ENCODE results near the gene SLC6A8. TPM values are rescaled to one million over a fixed set of nuclear protein-coding genes. Genes with fewer than 3 reads are reported as not detected.
A peak's percentile ranks its signal among the peaks of the same experiment; 100 is the strongest.

Gene SLC6A8
- total RNA-seq, 1 donor, result 19.5 TPM

- Histone ChIP-seq H4K20me1 (ENCODE audit: insufficient read depth, low read length) (peaks cover 14% of the 10 kb centered on the region), H3K36me3 (ENCODE audit: insufficient read depth, low read length) (peaks cover 4% of the 10 kb centered on the region), H3K27me3 (ENCODE audit: insufficient read depth, low read length) (no peaks in the 10 kb centered on the region), H3K27ac (ENCODE audit: low read depth, low read length) (no peak overlapping the region), H3K79me2 (ENCODE audit: insufficient read depth, low read length) (no peaks in the 10 kb centered on the region), H3K4me3 (ENCODE audit: insufficient read depth, low read length) (no peak overlapping the region), H3K4me1 (ENCODE audit: insufficient read depth, low read length) (no peaks in the 10 kb centered on the region), H3K9me3 (ENCODE audit: low read depth, low read length) (no peaks in the 10 kb centered on the region), H2AFZ (ENCODE audit: low read length) (no peak overlapping the region), H3K4me2 (ENCODE audit: insufficient read depth, low read length) (no peak overlapping the region)
- peak; percentile 95 for DNase-seq (ENCODE audit: insufficient read length, low spot score, missing footprints)
- peak; percentile 57 for TF ChIP-seq CTCF (IDR thresholded peaks at IDR 0.05; ENCODE audit: extremely low read depth, low read depth, low read length)
Observed at GRCh38 chrX:153708415-153708814, 20.7 kb downstream of the SLC6A8 start.

- Histone ChIP-seq H4K20me1 (ENCODE audit: insufficient read depth, low read length) (peaks cover 17% of the 10 kb centered on the region), H3K36me3 (ENCODE audit: insufficient read depth, low read length) (peaks cover 17% of the 10 kb centered on the region)
Observed at GRCh38 chrX:153709726-153710674, 22.3 kb downstream of the SLC6A8 start.

DNA sequence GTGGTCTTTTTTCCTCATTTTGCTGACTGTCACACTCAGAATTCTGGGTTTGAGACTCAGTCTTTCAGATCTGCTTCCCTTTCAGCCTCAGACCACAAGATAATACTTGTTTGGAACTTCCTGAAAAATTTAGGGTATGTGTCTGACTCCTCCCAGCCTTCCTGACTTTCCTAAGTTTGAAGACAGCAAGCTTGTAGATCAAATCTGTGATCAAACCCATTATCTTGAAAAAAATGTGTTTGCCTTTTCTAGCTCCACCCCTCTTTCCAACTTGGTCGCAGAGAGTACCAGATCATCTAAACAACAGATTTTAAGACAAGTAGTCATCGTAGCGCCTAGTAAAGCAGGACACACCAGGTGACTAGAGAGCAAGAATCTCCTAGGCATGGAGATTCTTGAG is 26.5 kb downstream of the SLC6A8 start:
- Histone ChIP-seq H2AFZ (ENCODE audit: low read length) (no peak overlapping the region), H3K9me3 (ENCODE audit: low read depth, low read length) (no peaks in the 10 kb centered on the region), H3K79me2 (ENCODE audit: insufficient read depth, low read length) (peaks cover 11% of the 10 kb centered on the region), H3K27me3 (ENCODE audit: insufficient read depth, low read length) (no peaks in the 10 kb centered on the region), H3K27ac (ENCODE audit: low read depth, low read length) (no peak overlapping the region), H3K4me2 (ENCODE audit: insufficient read depth, low read length) (no peak overlapping the region), H3K4me3 (ENCODE audit: insufficient read depth, low read length) (no peak overlapping the region), H3K4me1 (ENCODE audit: insufficient read depth, low read length) (no peaks in the 10 kb centered on the region), H4K20me1 (ENCODE audit: insufficient read depth, low read length) (peaks cover 7% of the 10 kb centered on the region), H3K36me3 (ENCODE audit: insufficient read depth, low read length) (peaks cover 29% of the 10 kb centered on the region)
- no peak for DNase-seq (ENCODE audit: insufficient read length, low spot score, missing footprints)
- no peak for TF ChIP-seq CTCF (IDR thresholded peaks at IDR 0.05; ENCODE audit: extremely low read depth, low read depth, low read length)

More at GRCh38 chrX:153709726-153710674, 22.3 kb downstream of the SLC6A8 start:
- no peak for DNase-seq (ENCODE audit: insufficient read length, low spot score, missing footprints)
- H3K27ac ChIP-seq (ENCODE audit: low read depth, low read length), result no peak overlapping the region
- H2AFZ ChIP-seq (ENCODE audit: low read length), result no peak overlapping the region
- H3K27me3 ChIP-seq (ENCODE audit: insufficient read depth, low read length), result no peaks in the 10 kb centered on the region
- H3K9me3 ChIP-seq (ENCODE audit: low read depth, low read length), result no peaks in the 10 kb centered on the region
- H3K79me2 ChIP-seq (ENCODE audit: insufficient read depth, low read length), result no peaks in the 10 kb centered on the region
- TF ChIP-seq CTCF (IDR thresholded peaks at IDR 0.05; ENCODE audit: extremely low read depth, low read depth, low read length), result no peak
- H3K4me2 ChIP-seq (ENCODE audit: insufficient read depth, low read length), result no peak overlapping the region
- H3K4me3 ChIP-seq (ENCODE audit: insufficient read depth, low read length), result no peak overlapping the region
- no peaks in the 10 kb centered on the region for H3K4me1 ChIP-seq (ENCODE audit: insufficient read depth, low read length)

DNA sequence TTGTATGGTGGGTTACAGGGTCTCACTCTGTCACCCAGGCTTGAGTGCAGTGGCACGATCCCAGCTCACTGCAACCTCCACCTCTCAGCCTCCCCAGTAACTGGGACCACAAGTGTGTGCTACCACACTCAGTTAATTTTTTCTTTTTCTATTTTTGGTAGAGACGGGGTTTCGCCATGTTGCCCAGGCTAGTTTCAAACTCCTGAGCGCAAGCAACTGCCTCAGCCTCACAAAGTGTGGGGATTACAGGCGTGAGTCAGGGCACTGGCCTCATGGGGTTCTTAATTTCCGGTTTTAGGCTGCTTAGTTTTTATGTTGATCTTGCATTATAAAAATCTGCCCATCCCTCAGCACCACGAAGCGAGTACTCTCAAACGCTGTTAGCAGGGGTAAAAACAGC is 29.7 kb downstream of the SLC6A8 start:
- Histone ChIP-seq H4K20me1 (ENCODE audit: insufficient read depth, low read length) (peaks cover 10% of the 10 kb centered on the region), H3K27ac (ENCODE audit: low read depth, low read length) (no peak overlapping the region), H3K4me3 (ENCODE audit: insufficient read depth, low read length) (no peak overlapping the region), H2AFZ (ENCODE audit: low read length) (no peak overlapping the region), H3K79me2 (ENCODE audit: insufficient read depth, low read length) (peaks cover 35% of the 10 kb centered on the region), H3K4me1 (ENCODE audit: insufficient read depth, low read length) (peaks cover 5% of the 10 kb centered on the region), H3K4me2 (ENCODE audit: insufficient read depth, low read length) (no peak overlapping the region), H3K9me3 (ENCODE audit: low read depth, low read length) (no peaks in the 10 kb centered on the region), H3K27me3 (ENCODE audit: insufficient read depth, low read length) (no peaks in the 10 kb centered on the region), H3K36me3 (ENCODE audit: insufficient read depth, low read length) (peaks cover 44% of the 10 kb centered on the region)
- no peak for TF ChIP-seq CTCF (IDR thresholded peaks at IDR 0.05; ENCODE audit: extremely low read depth, low read depth, low read length)
- DNase-seq (ENCODE audit: insufficient read length, low spot score, missing footprints), result no peak

All from osteoblast (primary cell).